ENCODE results near the gene USH2A.

Gene USH2A

DNA sequence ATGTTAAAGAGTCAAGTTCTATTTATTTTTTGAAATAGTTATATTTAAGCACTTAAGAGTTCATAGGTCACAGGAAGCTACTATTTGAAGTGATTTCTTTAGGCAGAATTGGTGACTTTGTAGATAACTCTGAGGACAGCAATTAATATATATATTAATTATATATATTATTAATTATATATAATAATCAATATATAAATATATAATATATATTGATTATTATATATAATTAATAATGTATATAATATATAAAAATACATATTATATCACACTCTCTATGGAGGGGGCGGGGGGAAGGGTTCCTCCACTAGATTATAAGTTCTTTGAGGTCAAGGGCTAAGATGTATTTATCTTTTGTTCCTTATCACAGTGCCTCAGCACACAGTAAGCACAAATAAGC lies 547.5 kb downstream of the USH2A start:
- DNase-seq = no peak

DNA sequence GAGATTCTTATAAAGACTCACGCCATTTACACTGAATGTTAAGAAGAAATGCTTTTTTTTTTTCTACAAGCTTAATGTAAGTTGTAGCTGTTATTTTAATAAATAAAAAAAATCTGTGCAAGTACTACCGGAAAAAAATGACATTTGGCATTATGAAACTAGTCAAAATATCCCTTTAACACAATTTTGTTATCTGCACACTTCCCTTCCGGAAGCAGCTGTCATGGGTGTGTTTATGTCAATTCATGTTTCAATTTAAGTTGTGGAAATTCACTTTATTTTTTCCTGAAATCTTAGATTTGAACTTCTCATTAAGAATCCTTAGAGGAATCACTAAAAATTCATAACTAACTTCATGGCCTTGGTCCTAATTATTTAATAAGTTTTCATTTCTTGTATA lies 548.0 kb downstream of the USH2A start:
- DNase-seq = no peak

GRCh38 chr1:215872658-215873057 lies 550.6 kb downstream of the USH2A start:
- no peak for DNase-seq

DNA sequence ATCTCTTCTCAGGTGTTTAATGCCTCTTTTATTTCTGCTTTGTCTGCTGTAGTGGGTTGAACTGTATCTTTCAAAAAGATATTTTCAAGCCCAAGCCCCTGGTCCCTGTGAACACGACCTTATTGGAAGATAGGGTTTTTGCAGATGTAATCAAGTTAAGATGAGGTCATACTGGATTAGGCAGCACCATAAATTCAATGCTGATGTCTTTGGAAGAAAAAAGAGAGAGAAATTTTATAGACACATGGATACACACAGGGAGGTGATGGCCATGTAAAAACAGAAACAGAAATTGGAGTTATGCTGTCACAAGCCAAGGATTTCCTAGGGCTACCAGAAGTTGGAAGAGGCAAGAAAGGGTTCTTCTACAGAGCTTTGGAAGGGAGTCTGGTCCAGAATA lies 554.7 kb downstream of the USH2A start:
- DNase-seq = no peak

- DNase-seq = no peak
These were observed 558.2 kb downstream of the USH2A start for GRCh38 chr1:215865060-215865459.

- no peak for DNase-seq
These were observed 559.5 kb downstream of the USH2A start for GRCh38 chr1:215863796-215864195.

- no peak for DNase-seq
These were observed 562.4 kb downstream of the USH2A start for GRCh38 chr1:215860833-215861232.

- no peak for DNase-seq
These were observed 565.9 kb downstream of the USH2A start for GRCh38 chr1:215857317-215857716.

DNA sequence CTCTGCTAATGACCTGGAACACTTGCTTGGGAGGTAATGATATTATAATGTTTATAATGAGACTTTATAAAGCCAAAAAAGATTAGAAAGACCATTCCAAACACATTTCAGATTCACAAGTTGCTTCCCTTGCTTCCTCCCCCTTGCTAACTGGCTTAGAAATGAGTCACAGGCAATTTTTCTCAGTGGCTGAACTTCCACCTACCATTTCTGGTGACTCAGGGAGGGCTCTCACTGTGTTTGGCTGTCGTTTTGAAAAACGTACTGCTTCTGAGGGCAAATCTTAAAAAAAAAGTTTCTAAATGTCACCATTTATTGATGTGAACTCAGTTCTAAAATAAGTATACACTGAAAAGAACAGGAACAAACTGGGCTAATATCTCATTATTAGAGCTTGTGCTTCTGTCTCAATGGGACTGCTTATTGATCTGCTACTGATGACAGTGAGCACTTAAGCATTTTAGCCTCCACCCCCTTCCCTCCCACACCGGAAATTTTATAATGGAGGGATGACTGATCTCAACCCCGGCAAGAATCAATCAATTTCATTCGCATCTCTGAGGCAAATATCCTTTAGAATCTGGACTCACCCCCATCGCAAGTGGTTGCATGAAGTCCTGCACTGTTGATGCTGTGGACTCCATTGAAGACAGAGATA lies 577.9 kb downstream of the USH2A start:
- DNase-seq = peak in 2 of 51 donors; percentile 11 to 23

GRCh38 chr1:215844777-215845176 lies 578.5 kb downstream of the USH2A start:
- no peak for DNase-seq

- DNase-seq = no peak
These were observed 579.0 kb downstream of the USH2A start for GRCh38 chr1:215844266-215844665.

- DNase-seq = no peak
These were observed 580.3 kb downstream of the USH2A start for GRCh38 chr1:215842905-215843304.

GRCh38 chr1:215835951-215836350 lies 587.3 kb downstream of the USH2A start:
- DNase-seq = no peak

- no peak for DNase-seq
These were observed 589.1 kb downstream of the USH2A start for GRCh38 chr1:215833941-215834729.

GRCh38 chr1:215830226-215830810 lies 592.9 kb downstream of the USH2A start:
- DNase-seq = no peak

DNA sequence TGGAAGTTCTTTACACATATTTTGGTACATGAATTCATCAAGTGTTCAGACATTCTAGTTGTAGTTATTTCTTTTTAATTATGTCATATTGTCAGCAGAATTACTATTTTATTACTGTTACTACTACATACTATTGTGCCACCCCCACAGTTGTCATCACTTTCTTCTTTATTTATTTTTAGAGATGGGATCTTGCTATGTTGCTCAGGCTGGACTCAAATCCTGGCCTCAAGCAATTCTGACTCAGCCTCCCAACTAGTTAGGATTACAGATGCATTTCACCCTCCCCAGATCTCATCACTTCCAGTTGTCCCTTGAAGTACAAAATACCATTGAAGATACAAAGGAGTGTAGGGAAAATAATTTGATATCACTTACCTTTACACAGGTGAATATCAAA lies 598.2 kb downstream of the USH2A start:
- no peak for DNase-seq

DNA sequence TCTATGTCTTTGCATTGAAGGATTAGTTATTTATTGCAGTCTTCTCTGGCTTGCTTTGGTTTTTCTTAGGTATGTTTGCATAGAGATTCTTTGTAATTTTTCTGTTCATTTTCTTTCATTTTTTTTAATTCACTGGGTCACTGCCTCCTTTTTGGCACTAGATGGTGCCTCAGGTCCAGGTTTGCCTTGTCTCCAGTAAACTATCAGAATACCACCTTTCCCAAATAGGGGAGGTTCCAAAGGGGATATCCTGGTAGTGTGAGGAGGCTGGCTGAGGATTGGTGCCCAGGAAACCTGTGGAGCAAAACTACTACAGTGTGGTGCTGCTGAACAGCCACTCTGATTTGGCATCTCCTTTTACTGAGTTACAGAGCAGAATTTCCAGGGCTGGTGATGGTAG lies 599.0 kb downstream of the USH2A start:
- no peak for DNase-seq

DNA sequence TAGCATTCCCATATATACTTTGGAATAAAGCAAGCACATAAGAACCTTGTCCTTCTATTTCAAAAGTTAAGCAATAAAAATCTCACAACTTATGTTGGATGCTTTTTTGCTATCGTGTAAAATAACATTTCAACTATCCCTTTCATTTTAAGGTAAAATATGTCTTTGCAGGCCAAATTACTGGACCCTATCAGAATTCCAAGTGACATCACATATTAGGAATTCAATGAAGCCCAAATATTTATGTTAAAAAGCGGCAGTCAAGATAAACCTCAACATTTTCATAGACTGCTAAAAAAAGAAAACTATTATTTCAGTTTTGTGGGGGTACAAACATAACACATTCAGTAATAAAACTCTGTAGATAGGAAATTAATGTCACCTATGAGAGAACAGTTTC lies 604.1 kb downstream of the USH2A start:
- DNase-seq = no peak

DNA sequence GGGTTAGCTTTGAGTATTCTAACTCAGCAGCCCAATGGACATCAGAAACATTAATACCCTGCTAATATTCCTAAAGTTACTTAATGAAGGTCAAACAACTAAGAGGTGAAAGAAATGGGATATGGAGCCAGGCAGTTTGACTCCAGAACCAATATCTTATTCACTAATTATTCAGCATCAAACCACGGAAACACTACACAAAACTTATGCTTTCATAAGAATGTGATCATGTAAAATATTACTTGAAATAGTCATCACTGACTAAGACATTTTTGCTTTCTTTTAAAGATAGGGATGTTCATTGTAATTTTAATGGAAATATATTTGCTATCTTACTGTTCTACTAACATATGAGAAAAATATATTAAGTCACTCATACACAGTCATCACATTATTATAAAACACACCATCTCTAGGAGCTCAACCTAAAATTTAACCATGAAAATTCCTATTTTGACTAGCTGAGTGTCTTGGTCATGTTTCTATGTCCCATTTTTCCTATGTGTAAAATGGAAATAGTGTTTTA lies 615.3 kb downstream of the USH2A start:
- DNase-seq = no peak

DNA sequence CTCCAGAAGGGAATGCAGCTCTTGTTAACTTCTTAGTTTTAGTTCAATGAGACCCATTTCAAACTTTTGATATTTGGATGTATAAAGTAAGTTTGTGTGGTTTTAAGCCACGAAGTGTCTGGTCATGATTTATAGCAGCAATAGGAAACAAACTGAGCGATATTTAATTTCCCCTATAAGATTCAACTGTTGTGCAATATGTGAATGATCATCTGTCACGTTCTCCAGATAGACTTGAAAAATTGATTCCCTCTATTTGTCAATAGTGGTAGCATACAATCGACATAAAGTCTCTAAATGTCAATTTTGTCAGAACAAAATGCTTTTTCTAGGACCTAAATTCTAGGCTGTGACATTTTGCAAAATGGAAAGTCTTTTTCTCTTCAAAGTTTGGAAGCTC lies 616.0 kb downstream of the USH2A start:
- DNase-seq = no peak

DNA sequence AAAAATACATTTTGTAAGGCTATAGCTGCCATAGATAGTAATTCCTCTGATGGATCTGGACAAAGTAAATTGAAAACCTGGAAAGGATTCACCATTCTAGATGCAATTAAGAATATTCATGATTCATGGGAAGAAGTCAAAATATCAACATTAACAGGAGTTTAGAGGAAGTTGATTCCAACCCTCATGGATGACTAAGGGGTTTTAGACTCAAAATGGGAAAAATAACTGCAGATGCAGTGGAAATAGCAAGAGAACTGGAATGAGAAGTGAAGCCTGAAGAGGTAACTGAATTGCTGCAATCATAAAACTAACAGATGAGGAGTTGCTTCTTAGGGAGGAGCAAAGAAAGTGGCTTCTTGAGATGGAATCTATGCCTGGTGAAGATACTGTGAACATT lies 625.4 kb downstream of the USH2A start:
- DNase-seq = no peak

- no peak for DNase-seq
These were observed 629.1 kb downstream of the USH2A start for GRCh38 chr1:215794156-215794555.

DNA sequence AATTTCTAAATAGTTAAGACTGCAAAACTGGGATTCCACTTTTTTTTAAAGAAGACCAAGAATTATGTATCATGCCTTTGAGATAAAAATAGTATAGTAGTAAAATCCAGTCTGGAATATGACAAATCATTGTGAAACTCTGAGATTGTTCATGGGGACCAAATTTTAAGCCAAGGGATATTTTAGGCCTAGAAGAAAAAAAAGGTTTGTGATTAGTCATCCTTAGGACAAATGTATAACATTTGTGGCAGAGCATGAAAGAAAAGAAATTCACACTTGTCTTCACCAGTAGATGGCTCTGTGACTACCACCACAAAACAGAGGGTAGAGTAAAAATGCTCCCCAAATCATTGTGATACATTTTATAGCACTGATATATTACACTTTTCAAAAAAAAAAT lies 630.1 kb downstream of the USH2A start:
- DNase-seq = no peak

All from hypothalamus (tissue), 51 donors.